MM.1S (cell line): Measurements from ENCODE around the gene NFYC.

ENCODE experiments used
- DNase-seq: peaks from one replicate; pipeline ENCODE4 v3.0.0-alpha.2; 2015
- H2AFZ ChIP-seq: fragments of 300-600 bp; sonication (generic); 2 replicates; pipeline ENCODE4 v1.6.0; 2016; ENCODE audit warnings: antibody characterized with exemption, low read length
- H3F3A ChIP-seq: fragments of 300-600 bp; sonication (generic); 2 replicates; pipeline ENCODE4 v1.6.1; 2016; ENCODE audit warnings: mild to moderate bottlenecking, antibody characterized with exemption, low read length, moderate library complexity, mixed read lengths; ENCODE audit not compliant: insufficient read depth
- H3K27ac ChIP-seq: fragments of 300-600 bp; sonication (generic); 2 replicates; pipeline ENCODE4 v1.5.1; 2016; ENCODE audit warnings: mild to moderate bottlenecking, low read length
- H3K27me3 ChIP-seq: fragments of 300-600 bp; sonication (generic); replicated peaks from 2 replicates; pipeline ENCODE4 v1.6.0; 2016; ENCODE audit warnings: low read length; ENCODE audit not compliant: insufficient read depth
- H3K36me3 ChIP-seq: fragments of 300-600 bp; sonication (generic); replicated peaks from 2 replicates; pipeline ENCODE4 v1.6.1; 2016; ENCODE audit warnings: mild to moderate bottlenecking, low read length, mixed read lengths; ENCODE audit not compliant: insufficient read depth
- H3K4me1 ChIP-seq: fragments of 300-600 bp; sonication (generic); 2 replicates; pipeline ENCODE4 v1.6.1; 2016; ENCODE audit warnings: low read length, mixed read lengths
- H3K4me2 ChIP-seq: fragments of 300-600 bp; sonication (generic); 2 replicates; pipeline ENCODE4 v1.6.0; 2016; ENCODE audit warnings: low read depth, low read length
- H3K4me3 ChIP-seq: fragments of 300-600 bp; sonication (generic); 2 replicates; pipeline ENCODE4 v1.5.1; 2016; ENCODE audit warnings: low read length, mixed read lengths
- H3K79me2 ChIP-seq: fragments of 300-600 bp; sonication (generic); 2 replicates; pipeline ENCODE4 v1.6.1; 2016; ENCODE audit warnings: mixed run types, low read length, mixed read lengths
- H3K9ac ChIP-seq: fragments of 300-600 bp; sonication (generic); 2 replicates; pipeline ENCODE4 v1.6.1; 2016; ENCODE audit warnings: low read length, mixed read lengths
- H3K9me2 ChIP-seq: fragments of 300-600 bp; sonication (generic); replicated peaks from 2 replicates; pipeline ENCODE4 v1.6.1; 2016; ENCODE audit warnings: mild to moderate bottlenecking, low read length, mixed read lengths; ENCODE audit not compliant: insufficient read depth
- H3K9me3 ChIP-seq: fragments of 300-600 bp; sonication (generic); replicated peaks from 2 replicates; pipeline ENCODE4 v1.6.1; 2016; ENCODE audit warnings: mild to moderate bottlenecking, low read length, mixed read lengths; ENCODE audit not compliant: insufficient read depth
- H4K20me1 ChIP-seq: fragments of 300-600 bp; sonication (generic); 2 replicates; pipeline ENCODE4 v1.6.1; 2016; ENCODE audit warnings: mild to moderate bottlenecking, low read length, moderate library complexity, mixed read lengths; ENCODE audit not compliant: insufficient read depth
- CTCF ChIP-seq: fragments of 300-600 bp; sonication (generic); IDR thresholded peaks from 2 replicates; pipeline ENCODE4 v1.5.1; 2016; ENCODE audit warnings: antibody characterized with exemption, low read length, mixed read lengths
- EZH2 ChIP-seq: fragments of 300-600 bp; sonication (generic); optimal IDR thresholded peaks from 2 replicates; pipeline ENCODE3; 2017; ENCODE audit warnings: low read depth, mild to moderate bottlenecking, antibody characterized with exemption, low read length, mixed read lengths
- EZH2phosphoT487 ChIP-seq: fragments of 300-600 bp; sonication (generic); IDR thresholded peaks from 2 replicates; pipeline ENCODE4 v1.6.1; 2018; ENCODE audit warnings: antibody characterized with exemption, low read length

The NFYC gene

GRCh38 chr1:40773748-40774265 lies 82.3 kb downstream of the NFYC start:
- Histone ChIP-seq H3K9ac (no peak overlapping the region), H3K27me3 (no peaks in the 10 kb centered on the region), H3K4me2 (no peak overlapping the region), H4K20me1 (peaks cover 4% of the 10 kb centered on the region; the same call in 1 of the 2 replicates), H3K36me3 (no peaks in the 10 kb centered on the region), H3K9me3 (no peaks in the 10 kb centered on the region), H3F3A (no peaks in the 10 kb centered on the region), H2AFZ (no peak overlapping the region), H3K4me1 (no peaks in the 10 kb centered on the region), H3K9me2 (no peaks in the 10 kb centered on the region), H3K27ac (no peak overlapping the region), H3K79me2 (no peaks in the 10 kb centered on the region), H3K4me3 (no peak overlapping the region)
- TF ChIP-seq EZH2phosphoT487 (no peak), CTCF (no peak), EZH2 (no peak)
- DNase-seq, result no peak

- no peaks in the 10 kb centered on the region for H3K9me2 ChIP-seq
- no peaks in the 10 kb centered on the region for H3K27me3 ChIP-seq
- no peaks in the 10 kb centered on the region for H3K4me1 ChIP-seq
- H3K4me2 ChIP-seq, result no peak overlapping the region
- no peak overlapping the region for H3K4me3 ChIP-seq
- H3F3A ChIP-seq, result no peaks in the 10 kb centered on the region
- no peaks in the 10 kb centered on the region for H3K9me3 ChIP-seq
- H3K9ac ChIP-seq, result no peak overlapping the region
- no peak overlapping the region for H3K27ac ChIP-seq
- no peaks in the 10 kb centered on the region for H3K79me2 ChIP-seq
- DNase-seq, result peak; percentile 38
- H3K36me3 ChIP-seq, result no peaks in the 10 kb centered on the region
- H2AFZ ChIP-seq, result no peak overlapping the region
- no peaks in the 10 kb centered on the region for H4K20me1 ChIP-seq
- TF ChIP-seq EZH2 (no peak), EZH2phosphoT487 (no peak), CTCF (peak; percentile 89)
Observed at GRCh38 chr1:40774266-40774998, 82.9 kb downstream of the NFYC start.

- no peaks in the 10 kb centered on the region for H3K9me3 ChIP-seq
- H3K36me3 ChIP-seq, result no peaks in the 10 kb centered on the region
- no peaks in the 10 kb centered on the region for H3K4me1 ChIP-seq
- H3K4me2 ChIP-seq, result no peak overlapping the region
- H3K27me3 ChIP-seq, result no peaks in the 10 kb centered on the region
- no peaks in the 10 kb centered on the region for H3F3A ChIP-seq
- no peak overlapping the region for H2AFZ ChIP-seq
- DNase-seq, result no peak
- H3K9me2 ChIP-seq, result no peaks in the 10 kb centered on the region
- no peak overlapping the region for H3K27ac ChIP-seq
- no peak overlapping the region for H3K4me3 ChIP-seq
- no peaks in the 10 kb centered on the region for H4K20me1 ChIP-seq
- TF ChIP-seq EZH2phosphoT487, result no peak
- H3K9ac ChIP-seq, result no peak overlapping the region
- no peaks in the 10 kb centered on the region for H3K79me2 ChIP-seq
Observed at GRCh38 chr1:40776236-40777072, 85.0 kb downstream of the NFYC start.
